ENCODE measurements around the gene SGPP2. TPM values are rescaled to one million over a fixed set of nuclear protein-coding genes. Genes with fewer than 3 reads are reported as not detected.

The SGPP2 gene, protein sequence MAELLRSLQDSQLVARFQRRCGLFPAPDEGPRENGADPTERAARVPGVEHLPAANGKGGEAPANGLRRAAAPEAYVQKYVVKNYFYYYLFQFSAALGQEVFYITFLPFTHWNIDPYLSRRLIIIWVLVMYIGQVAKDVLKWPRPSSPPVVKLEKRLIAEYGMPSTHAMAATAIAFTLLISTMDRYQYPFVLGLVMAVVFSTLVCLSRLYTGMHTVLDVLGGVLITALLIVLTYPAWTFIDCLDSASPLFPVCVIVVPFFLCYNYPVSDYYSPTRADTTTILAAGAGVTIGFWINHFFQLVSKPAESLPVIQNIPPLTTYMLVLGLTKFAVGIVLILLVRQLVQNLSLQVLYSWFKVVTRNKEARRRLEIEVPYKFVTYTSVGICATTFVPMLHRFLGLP
- 10 to 100 TPM; 38.7 to 61.3 (median 59.0) TPM for total RNA-seq

DNA sequence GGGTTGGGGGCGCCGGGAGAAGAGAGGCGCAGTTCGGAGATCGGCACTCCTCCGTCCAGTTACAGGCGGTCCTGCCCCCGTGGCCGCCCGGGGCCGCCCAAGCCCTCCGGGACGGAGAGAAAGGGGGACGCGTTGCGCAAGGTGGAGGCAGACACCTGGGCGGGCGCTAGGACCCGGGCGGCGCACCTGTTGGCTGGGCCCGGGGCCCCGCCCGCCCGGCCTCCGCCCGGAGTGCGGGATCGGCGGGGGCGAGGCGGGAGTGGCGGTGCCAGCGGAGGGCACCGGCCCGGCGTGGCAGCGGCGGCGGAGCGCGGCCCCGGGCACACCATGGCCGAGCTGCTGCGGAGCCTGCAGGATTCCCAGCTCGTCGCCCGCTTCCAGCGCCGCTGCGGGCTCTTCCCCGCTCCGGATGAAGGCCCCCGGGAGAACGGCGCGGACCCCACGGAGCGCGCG is at the start of gene SGPP2:
Gene SGPP2 (plus strand): TSS at position 268 of the 453 bp plus-strand sequence. CDS start 60 bp downstream, at position 328.
- WGBS, 2 donors, result 0 to 1% methylated on average over 17 to 41 of the region's 61 CpGs
- TF ChIP-seq POLR2A (IDR thresholded peaks at IDR 0.05), result no peak
- TF ChIP-seq, protein P1, sequence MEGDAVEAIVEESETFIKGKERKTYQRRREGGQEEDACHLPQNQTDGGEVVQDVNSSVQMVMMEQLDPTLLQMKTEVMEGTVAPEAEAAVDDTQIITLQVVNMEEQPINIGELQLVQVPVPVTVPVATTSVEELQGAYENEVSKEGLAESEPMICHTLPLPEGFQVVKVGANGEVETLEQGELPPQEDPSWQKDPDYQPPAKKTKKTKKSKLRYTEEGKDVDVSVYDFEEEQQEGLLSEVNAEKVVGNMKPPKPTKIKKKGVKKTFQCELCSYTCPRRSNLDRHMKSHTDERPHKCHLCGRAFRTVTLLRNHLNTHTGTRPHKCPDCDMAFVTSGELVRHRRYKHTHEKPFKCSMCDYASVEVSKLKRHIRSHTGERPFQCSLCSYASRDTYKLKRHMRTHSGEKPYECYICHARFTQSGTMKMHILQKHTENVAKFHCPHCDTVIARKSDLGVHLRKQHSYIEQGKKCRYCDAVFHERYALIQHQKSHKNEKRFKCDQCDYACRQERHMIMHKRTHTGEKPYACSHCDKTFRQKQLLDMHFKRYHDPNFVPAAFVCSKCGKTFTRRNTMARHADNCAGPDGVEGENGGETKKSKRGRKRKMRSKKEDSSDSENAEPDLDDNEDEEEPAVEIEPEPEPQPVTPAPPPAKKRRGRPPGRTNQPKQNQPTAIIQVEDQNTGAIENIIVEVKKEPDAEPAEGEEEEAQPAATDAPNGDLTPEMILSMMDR (IDR thresholded peaks at IDR 0.05), result no peak
- peak within 1 kb of the TSS; percentile 45 for H3K4me3 ChIP-seq (ENCODE audit: low read depth, poor library complexity, severe bottlenecking)
- intact Hi-C loops (cut with DNase I; ENCODE audit: low total_unique reads), result no loop called here
- no peak for DNase-seq (ENCODE audit: low spot score in 2 of 2)

- no peak overlapping the region for H3K4me3 ChIP-seq (ENCODE audit: low read depth, poor library complexity, severe bottlenecking)
- TF ChIP-seq, protein P1 (IDR thresholded peaks at IDR 0.05), result no peak
- TF ChIP-seq POLR2A (IDR thresholded peaks at IDR 0.05), result no peak
- WGBS, 2 donors, result 82 to 89% methylated on average over 1 of the region's 1 CpG
- no peak for DNase-seq (ENCODE audit: low spot score in 2 of 2)
- intact Hi-C loops (cut with DNase I; ENCODE audit: low total_unique reads), result no loop called here
Observed at GRCh38 chr2:222375798-222376197, 48.5 kb upstream of the SGPP2 start.

DNA sequence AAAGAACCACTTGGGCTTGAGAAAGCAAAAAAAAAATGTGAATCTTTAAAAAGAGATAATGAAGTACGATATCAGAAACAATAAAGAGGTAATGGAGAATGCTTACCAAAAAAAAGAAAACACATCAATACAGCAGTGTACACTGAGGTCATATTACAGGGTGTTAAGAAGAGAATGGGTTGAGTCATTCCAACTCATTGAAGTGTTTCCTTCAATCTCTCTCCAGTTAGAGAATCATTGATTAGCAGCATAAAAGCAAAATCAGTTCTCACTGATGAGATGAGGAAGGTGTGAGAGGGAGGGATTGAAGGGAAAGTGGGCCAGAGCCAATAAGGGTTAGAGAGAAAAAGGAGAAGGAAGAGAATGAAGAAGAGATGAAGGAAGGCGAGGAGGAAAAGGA is 43.9 kb upstream of the SGPP2 start:
- H3K4me3 ChIP-seq (ENCODE audit: low read depth, poor library complexity, severe bottlenecking), result no peak overlapping the region
- intact Hi-C loops (cut with DNase I; ENCODE audit: low total_unique reads), result no loop called here
- DNase-seq (ENCODE audit: low spot score in 2 of 2), result no peak
- WGBS, 2 donors, result 90 to 92% methylated on average over 2 of the region's 2 CpGs
- TF ChIP-seq POLR2A (IDR thresholded peaks at IDR 0.05), result no peak
- TF ChIP-seq, protein P1 (IDR thresholded peaks at IDR 0.05), result no peak

GRCh38 chr2:222381566-222381965 is 42.8 kb upstream of the SGPP2 start:
- DNase-seq (ENCODE audit: low spot score in 2 of 2), result no peak
- WGBS, 2 donors, result 83 to 85% methylated on average over 3 of the region's 3 CpGs
- H3K4me3 ChIP-seq (ENCODE audit: low read depth, poor library complexity, severe bottlenecking), result no peak overlapping the region
- no peak for TF ChIP-seq POLR2A (IDR thresholded peaks at IDR 0.05)
- TF ChIP-seq, protein P1 (IDR thresholded peaks at IDR 0.05), result no peak
- intact Hi-C loops (cut with DNase I; ENCODE audit: low total_unique reads), result no loop called here

DNA sequence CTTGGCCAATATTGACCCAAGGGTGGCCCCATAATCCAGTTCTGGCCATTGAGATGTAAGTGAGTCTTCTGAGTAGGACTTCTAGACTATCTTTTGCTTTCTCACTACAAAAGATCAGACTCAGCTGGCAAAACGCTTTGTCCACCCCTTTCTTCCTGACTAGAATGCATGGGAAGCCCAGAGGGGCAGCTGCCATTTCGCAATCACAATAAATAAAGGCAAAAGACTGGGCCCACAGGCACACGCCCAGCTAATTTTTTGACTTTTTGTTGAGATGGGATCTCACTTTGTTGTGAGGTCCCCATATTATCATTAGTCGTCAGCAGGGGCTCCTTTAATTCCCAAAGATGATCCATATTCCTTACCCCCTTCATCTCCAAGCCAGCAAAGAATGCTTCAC is 41.1 kb upstream of the SGPP2 start:
- intact Hi-C loops (cut with DNase I; ENCODE audit: low total_unique reads), result no loop called here
- no peak for TF ChIP-seq POLR2A (IDR thresholded peaks at IDR 0.05)
- TF ChIP-seq, protein P1 (IDR thresholded peaks at IDR 0.05), result no peak
- no peak for DNase-seq (ENCODE audit: low spot score in 2 of 2)
- WGBS, 2 donors, result 86 to 92% methylated on average over 4 of the region's 4 CpGs
- no peak overlapping the region for H3K4me3 ChIP-seq (ENCODE audit: low read depth, poor library complexity, severe bottlenecking)
